H9 (cell line): Measurements from ENCODE around the gene OR10H1. TPM values are rescaled to one million over a fixed set of nuclear protein-coding genes. Genes with fewer than 3 reads are reported as not detected.

Source experiments
- DNase-seq: peaks from one replicate; pipeline ENCODE4 v3.0.0-alpha.2; 2017
- H2AFZ ChIP-seq: one replicate; pipeline ENCODE4 v1.6.1; 2013; ENCODE audit warnings: mild to moderate bottlenecking, low read length, control low read depth, moderate library complexity
- H2AK5ac ChIP-seq: 2 replicates; pipeline ENCODE4 v1.6.1; 2013; ENCODE audit warnings: low read length, control low read depth, mixed read lengths; ENCODE audit not compliant: insufficient read length
- H2BK120ac ChIP-seq: one replicate; pipeline ENCODE4 v1.6.1; 2013; ENCODE audit warnings: low read depth, mild to moderate bottlenecking, low read length, control low read depth, inconsistent platforms; ENCODE audit not compliant: poor library complexity, severe bottlenecking
- H2BK12ac ChIP-seq: 2 replicates; pipeline ENCODE4 v1.6.1; 2013; ENCODE audit warnings: low read length, control low read depth, mixed read lengths, low read depth; ENCODE audit not compliant: insufficient read length
- H2BK15ac ChIP-seq: 2 replicates; pipeline ENCODE4 v1.6.1; 2013; ENCODE audit warnings: low read depth, low read length, control low read depth
- H2BK20ac ChIP-seq: one replicate; pipeline ENCODE4 v1.6.1; 2013; ENCODE audit warnings: low read depth, mild to moderate bottlenecking, low read length, control low read depth, inconsistent platforms; ENCODE audit not compliant: poor library complexity, severe bottlenecking
- H2BK5ac ChIP-seq: 2 replicates; pipeline ENCODE4 v1.6.1; 2013; ENCODE audit warnings: low read length, control low read depth, mixed read lengths; ENCODE audit not compliant: insufficient read length
- H3K14ac ChIP-seq: 2 replicates; pipeline ENCODE4 v1.6.1; 2013; ENCODE audit warnings: low read length, control low read depth; ENCODE audit not compliant: insufficient read depth
- H3K18ac ChIP-seq: 2 replicates; pipeline ENCODE4 v1.6.1; 2013; ENCODE audit warnings: low read depth, mild to moderate bottlenecking, mixed read lengths, low read length, control low read depth; ENCODE audit not compliant: insufficient read length
- H3K23ac ChIP-seq: 2 replicates; pipeline ENCODE4 v1.6.1; 2013; ENCODE audit warnings: low read length, control low read depth, mixed read lengths, low read depth; ENCODE audit not compliant: insufficient read length
- H3K23me2 ChIP-seq: 2 replicates; pipeline ENCODE4 v1.6.1; 2013; ENCODE audit warnings: low read depth, mild to moderate bottlenecking, mixed read lengths, low read length, control low read depth; ENCODE audit not compliant: insufficient read length, poor library complexity, severe bottlenecking
- H3K27ac ChIP-seq: 2 replicates; pipeline ENCODE4 v1.5.1; 2013; ENCODE audit warnings: low read length, control low read depth, mixed read lengths, low read depth; ENCODE audit not compliant: insufficient read length
- H3K27me3 ChIP-seq: 2 replicates; pipeline ENCODE4 v1.6.1; 2013; ENCODE audit warnings: low read length, control low read depth, inconsistent platforms; ENCODE audit not compliant: insufficient read depth
- H3K4ac ChIP-seq: 2 replicates; pipeline ENCODE4 v1.6.1; 2013; ENCODE audit warnings: low read depth, mild to moderate bottlenecking, control low read depth, inconsistent platforms, low read length, moderate library complexity
- H3K4me1 ChIP-seq: 2 replicates; pipeline ENCODE4 v1.6.1; 2013; ENCODE audit warnings: low read length, control low read depth, inconsistent platforms; ENCODE audit not compliant: insufficient read depth
- H3K4me2 ChIP-seq: 2 replicates; pipeline ENCODE4 v1.6.1; 2013; ENCODE audit warnings: low read length, control low read depth, mixed read lengths; ENCODE audit not compliant: insufficient read length, insufficient read depth
- H3K56ac ChIP-seq: 2 replicates; pipeline ENCODE4 v1.6.1; 2013; ENCODE audit warnings: low read depth, mild to moderate bottlenecking, mixed read lengths, low read length, control low read depth; ENCODE audit not compliant: insufficient read length
- H3K79me1 ChIP-seq: 2 replicates; pipeline ENCODE4 v1.6.1; 2013; ENCODE audit warnings: low read depth, mild to moderate bottlenecking, moderate library complexity, low read length, control low read depth, inconsistent platforms; ENCODE audit not compliant: insufficient read depth, poor library complexity, severe bottlenecking
- H3K79me2 ChIP-seq: 2 replicates; pipeline ENCODE4 v1.6.1; 2013; ENCODE audit warnings: low read length, control low read depth, inconsistent platforms; ENCODE audit not compliant: insufficient read depth
- H3K9ac ChIP-seq: 2 replicates; pipeline ENCODE4 v1.6.1; 2013; ENCODE audit warnings: low read length, control low read depth, mixed read lengths; ENCODE audit not compliant: insufficient read length; ENCODE audit errors: extremely low read depth
- H3K9me3 ChIP-seq: one replicate; pipeline ENCODE4 v1.6.1; 2013; ENCODE audit warnings: low read depth, low read length, inconsistent platforms; ENCODE audit not compliant: control insufficient read depth
- H3T11ph ChIP-seq: one replicate; pipeline ENCODE4 v1.6.1; 2013; ENCODE audit warnings: mild to moderate bottlenecking, low read length, control low read depth, inconsistent platforms
- H4K20me1 ChIP-seq: one replicate; pipeline ENCODE4 v1.6.1; 2013; ENCODE audit not compliant: control insufficient read depth, insufficient read length, insufficient read depth
- H4K5ac ChIP-seq: 2 replicates; pipeline ENCODE4 v1.6.1; 2013; ENCODE audit warnings: low read depth, mild to moderate bottlenecking, mixed read lengths, low read length, control low read depth; ENCODE audit not compliant: insufficient read length
- H4K8ac ChIP-seq: replicated peaks from 2 replicates; pipeline ENCODE4 v1.6.1; 2013; ENCODE audit warnings: low read length, control low read depth, mixed read lengths, low read depth; ENCODE audit not compliant: insufficient read length
- H4K91ac ChIP-seq: 2 replicates; pipeline ENCODE4 v1.6.1; 2013; ENCODE audit warnings: low read depth, mild to moderate bottlenecking, moderate library complexity, mixed read lengths, low read length, control low read depth; ENCODE audit not compliant: insufficient read length
- H3K27ac Mint-ChIP-seq, 3 experiments: 2 replicates in 2 of 3; 3 replicates in 1 of 3; pipeline ENCODE4 v1.8.0; 2020 to 2021; ENCODE audit warnings: mixed read lengths in 3 of 3, mild to moderate bottlenecking in 1 of 3, moderate library complexity in 1 of 3
- H3K27me3 Mint-ChIP-seq: 2 replicates; pipeline ENCODE4 v1.8.0; 2021; ENCODE audit warnings: low read depth, mild to moderate bottlenecking, moderate library complexity, mixed read lengths
- H3K36me3 Mint-ChIP-seq, 3 experiments: 2 replicates in 2 of 3; 3 replicates in 1 of 3; pipeline ENCODE4 v1.8.0; 2020 to 2021; ENCODE audit warnings: low read depth in 3 of 3, mixed read lengths in 3 of 3; ENCODE audit not compliant: insufficient read depth in 1 of 3
- H3K4me1 Mint-ChIP-seq, 2 experiments: 2 replicates each; pipeline ENCODE4 v1.8.0; 2020; ENCODE audit warnings: mixed read lengths in 2 of 2
- H3K4me3 Mint-ChIP-seq, 2 experiments: 2 replicates in 1 of 2; 3 replicates in 1 of 2; pipeline ENCODE4 v1.8.0; 2020 to 2021; ENCODE audit warnings: mild to moderate bottlenecking in 2 of 2, mixed read lengths in 2 of 2, moderate library complexity in 1 of 2
- H3K9me3 Mint-ChIP-seq, 2 experiments: 2 replicates in 1 of 2; 3 replicates in 1 of 2; pipeline ENCODE4 v1.8.0; 2020; ENCODE audit warnings: mild to moderate bottlenecking in 2 of 2, mixed read lengths in 2 of 2, moderate library complexity in 1 of 2
- WGBS: extraction: QIAGEN DNeasy Blood & Tissue Kit; methylation state at CpG from one replicate; pipeline ENCODE4 v1.1.7; 2013; ENCODE audit warnings: missing lambda C conversion rate, low lambda C conversion rate, mixed read lengths; ENCODE audit not compliant: insufficient read length; ENCODE audit errors: extremely low coverage; 5-methylcytosine and 5-hydroxymethylcytosine counted together
- total RNA-seq: library from RNA; stranded (reverse); gene quantifications from 2 replicates; pipeline ENCODE4 v1.2.1, GENCODE V29; 2021
- TF ChIP-seq, protein P1 (sequence below): fragments of 200-600 bp; sonication (generic); conservative IDR thresholded peaks from 3 replicates; pipeline ENCODE4 v1.8.0; 2021; ENCODE audit warnings: antibody characterized with exemption, mild to moderate bottlenecking

OR10H1 gene
- total RNA-seq, 1 experiment from 2014 or later: not detected

DNA sequence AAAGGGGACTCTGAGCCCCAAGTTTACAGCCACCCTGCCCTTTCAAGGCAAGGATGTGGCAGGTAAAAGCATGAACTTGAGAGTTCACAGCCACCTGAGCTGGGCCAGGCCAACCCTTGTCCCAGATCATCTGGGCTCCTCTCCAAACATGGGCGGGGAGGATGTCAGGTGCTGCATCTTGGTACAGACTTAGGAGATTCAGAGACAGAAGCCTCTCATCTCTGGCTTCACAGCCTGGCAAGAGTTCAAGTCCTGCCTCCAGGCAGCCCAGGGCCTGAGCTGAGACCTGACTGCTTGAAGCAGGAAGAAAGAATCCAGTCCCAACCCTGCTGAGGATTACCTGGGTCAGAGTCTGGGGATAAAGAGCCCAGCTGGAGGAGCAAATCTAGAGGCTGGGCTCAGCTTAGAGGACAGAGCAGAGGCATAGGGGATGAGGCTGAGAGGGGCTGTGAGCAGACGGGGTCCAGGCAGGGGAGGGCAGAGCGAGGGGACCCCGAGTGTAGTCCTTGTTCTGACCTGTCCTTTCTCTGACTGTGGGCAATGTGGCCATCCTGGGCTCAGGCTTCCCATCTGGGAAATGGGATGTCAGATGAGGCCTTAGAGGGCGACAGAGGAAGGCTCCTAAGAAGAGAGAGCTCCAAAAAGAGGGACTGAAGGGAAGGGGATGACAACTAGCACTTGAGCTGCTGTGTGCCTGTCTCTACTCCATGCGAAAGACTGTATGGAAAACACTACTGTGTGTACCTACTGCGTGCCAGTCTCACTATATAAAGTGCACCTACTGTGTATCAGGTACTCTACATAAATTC is 34.6 kb downstream of the OR10H1 start:
- no peak overlapping the region for H3K4me2 ChIP-seq
- DNase-seq: no peak
- Mint-ChIP-seq H3K36me3 (peaks cover 12 to 34% (median 13%) of the 10 kb centered on the region in 3 experiments; a peak in 6 of 7 replicates), H3K27me3 (peaks cover 7% of the 10 kb centered on the region; the same call in 1 of the 2 replicates), H3K4me3 (no peak overlapping the region), H3K27ac (no peak overlapping the region), H3K9me3 (peaks cover 83 to 90% of the 10 kb centered on the region in 2 experiments), H3K4me1 (no peaks in the 10 kb centered on the region)
- H3K27ac ChIP-seq: no peak overlapping the region
- H2BK15ac ChIP-seq: no peak overlapping the region
- H3K9me3 ChIP-seq: peaks cover 71% of the 10 kb centered on the region
- H2BK120ac ChIP-seq: no peak overlapping the region
- no peak overlapping the region for H2BK20ac ChIP-seq
- no peak overlapping the region for H4K8ac ChIP-seq
- no peak overlapping the region for H2AK5ac ChIP-seq
- no peak overlapping the region for H4K91ac ChIP-seq
- H3K79me2 ChIP-seq: no peaks in the 10 kb centered on the region
- H2BK12ac ChIP-seq: no peak overlapping the region
- H3K23ac ChIP-seq: no peak overlapping the region
- H3K9ac ChIP-seq: no peak overlapping the region
- no peak overlapping the region for H2BK5ac ChIP-seq
- H2AFZ ChIP-seq: no peak overlapping the region
- no peaks in the 10 kb centered on the region for H3K27me3 ChIP-seq
- no peak overlapping the region for H3K56ac ChIP-seq
- H3K4ac ChIP-seq: no peak overlapping the region
- H3K23me2 ChIP-seq: no peaks in the 10 kb centered on the region
- H3K4me1 ChIP-seq: no peaks in the 10 kb centered on the region
- H4K5ac ChIP-seq: no peak overlapping the region
- no peak overlapping the region for H3K14ac ChIP-seq
- TF ChIP-seq, protein P1, sequence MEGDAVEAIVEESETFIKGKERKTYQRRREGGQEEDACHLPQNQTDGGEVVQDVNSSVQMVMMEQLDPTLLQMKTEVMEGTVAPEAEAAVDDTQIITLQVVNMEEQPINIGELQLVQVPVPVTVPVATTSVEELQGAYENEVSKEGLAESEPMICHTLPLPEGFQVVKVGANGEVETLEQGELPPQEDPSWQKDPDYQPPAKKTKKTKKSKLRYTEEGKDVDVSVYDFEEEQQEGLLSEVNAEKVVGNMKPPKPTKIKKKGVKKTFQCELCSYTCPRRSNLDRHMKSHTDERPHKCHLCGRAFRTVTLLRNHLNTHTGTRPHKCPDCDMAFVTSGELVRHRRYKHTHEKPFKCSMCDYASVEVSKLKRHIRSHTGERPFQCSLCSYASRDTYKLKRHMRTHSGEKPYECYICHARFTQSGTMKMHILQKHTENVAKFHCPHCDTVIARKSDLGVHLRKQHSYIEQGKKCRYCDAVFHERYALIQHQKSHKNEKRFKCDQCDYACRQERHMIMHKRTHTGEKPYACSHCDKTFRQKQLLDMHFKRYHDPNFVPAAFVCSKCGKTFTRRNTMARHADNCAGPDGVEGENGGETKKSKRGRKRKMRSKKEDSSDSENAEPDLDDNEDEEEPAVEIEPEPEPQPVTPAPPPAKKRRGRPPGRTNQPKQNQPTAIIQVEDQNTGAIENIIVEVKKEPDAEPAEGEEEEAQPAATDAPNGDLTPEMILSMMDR: no peak
- peaks cover 3% of the 10 kb centered on the region for H4K20me1 ChIP-seq
- H3K79me1 ChIP-seq: no peaks in the 10 kb centered on the region
- H3T11ph ChIP-seq: no peak overlapping the region
- no CpG with 5 or more reads among the region's 7 CpGs for WGBS
- no peak overlapping the region for H3K18ac ChIP-seq
